Stimulated activated CD4-positive, alpha-beta T cell treated with anti-CD3 and anti-CD28 coated beads, Interleukin-2, amount 100 ng/mL, for 48 hours (primary cell): ENCODE results near the gene PIP5K1C.

Experiments
- DNase-seq, 2 donors: peaks; one replicate each; pipeline ENCODE4 v3.0.0-alpha.2; 2020

The PIP5K1C gene

DNA sequence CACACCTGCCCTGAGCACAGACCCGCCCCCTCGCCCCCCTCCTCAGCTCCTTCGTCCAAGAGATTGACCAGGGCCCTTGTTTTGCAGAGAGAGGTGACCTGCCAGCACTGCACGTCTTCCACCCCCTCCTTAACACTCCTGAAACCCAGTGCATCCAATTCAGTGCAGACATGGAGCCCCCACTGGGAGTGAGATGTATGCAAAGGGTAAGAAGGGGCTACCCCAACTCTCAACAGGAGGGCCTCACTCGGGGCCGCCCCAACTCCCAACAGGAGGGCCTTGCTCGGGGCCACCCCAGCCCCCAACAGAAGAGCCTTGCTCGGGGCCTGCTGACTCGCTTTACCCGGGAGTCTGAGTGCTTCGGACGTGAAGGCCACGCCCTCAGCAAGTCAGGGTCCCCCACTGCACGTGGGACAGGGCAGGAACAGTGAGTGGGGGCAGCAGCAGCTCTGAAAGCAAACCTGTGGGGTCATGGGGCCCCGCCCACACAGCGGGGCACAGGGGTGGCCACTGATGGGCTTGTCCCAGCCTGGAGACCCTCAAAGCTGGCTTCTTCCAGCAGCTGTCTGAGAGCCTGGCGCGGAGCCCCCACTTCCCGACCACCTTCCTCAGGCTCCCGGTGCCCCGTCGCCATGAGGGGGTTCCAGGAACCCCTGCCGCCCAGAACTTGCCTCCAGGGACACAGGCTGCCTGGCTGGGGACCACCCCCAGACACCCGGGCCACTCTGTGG, 79.3 kb downstream of the PIP5K1C start:
- DNase-seq = no peak

DNA sequence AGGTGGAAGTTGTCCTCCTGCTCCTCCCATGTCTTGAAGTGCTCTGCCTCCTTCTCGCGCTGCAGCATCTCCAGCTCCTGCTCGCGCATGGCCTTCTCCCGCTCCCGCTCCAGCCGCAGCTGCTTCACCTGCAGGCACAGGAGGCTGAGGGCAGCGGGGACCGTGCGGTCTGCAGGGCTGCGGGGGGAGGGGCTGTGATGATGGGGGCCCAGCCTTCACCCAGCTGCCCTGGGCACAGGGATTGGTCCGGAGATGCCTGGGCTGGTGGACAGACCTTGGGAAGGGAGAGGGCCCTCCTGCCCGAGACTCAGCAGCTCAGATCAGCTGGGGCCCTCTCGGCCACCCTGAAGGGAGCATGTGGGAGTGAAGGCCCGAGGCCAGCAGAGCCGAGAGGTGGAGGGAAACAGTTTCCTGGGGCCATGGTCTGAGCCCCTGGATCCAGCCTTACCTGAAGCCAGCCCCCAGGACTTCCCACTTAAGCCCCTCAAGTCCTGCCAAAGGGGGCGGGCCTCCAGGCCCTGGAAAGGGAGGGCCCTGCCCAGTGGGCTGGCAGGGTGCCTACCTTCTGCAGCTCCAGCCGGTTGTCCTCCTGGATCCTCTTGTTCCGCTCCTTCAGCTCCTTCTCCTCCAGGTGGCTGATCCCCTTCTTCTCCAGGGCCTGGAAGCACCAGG, 80.0 kb downstream of the PIP5K1C start:
- no peak for DNase-seq

DNA sequence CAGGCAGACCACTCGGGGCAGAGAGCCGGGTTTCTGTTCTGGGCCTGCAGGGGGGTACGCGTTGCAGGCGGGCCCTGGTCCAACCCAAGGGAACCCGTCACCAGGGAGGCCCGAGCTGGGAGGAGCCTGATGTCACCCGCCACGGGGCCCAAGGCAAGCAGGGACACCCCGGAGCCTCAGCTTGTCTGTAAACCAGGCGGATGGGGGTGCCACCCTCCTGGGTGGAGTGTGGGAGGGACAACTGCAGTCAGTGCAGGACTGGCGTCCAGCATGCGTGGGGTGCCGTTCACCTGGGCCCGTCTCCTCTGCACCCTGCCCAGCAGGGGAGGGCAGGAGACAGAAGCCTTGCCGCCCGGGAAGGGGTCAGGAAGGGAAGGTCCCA, 80.6 kb downstream of the PIP5K1C start:
- DNase-seq = no peak

DNA sequence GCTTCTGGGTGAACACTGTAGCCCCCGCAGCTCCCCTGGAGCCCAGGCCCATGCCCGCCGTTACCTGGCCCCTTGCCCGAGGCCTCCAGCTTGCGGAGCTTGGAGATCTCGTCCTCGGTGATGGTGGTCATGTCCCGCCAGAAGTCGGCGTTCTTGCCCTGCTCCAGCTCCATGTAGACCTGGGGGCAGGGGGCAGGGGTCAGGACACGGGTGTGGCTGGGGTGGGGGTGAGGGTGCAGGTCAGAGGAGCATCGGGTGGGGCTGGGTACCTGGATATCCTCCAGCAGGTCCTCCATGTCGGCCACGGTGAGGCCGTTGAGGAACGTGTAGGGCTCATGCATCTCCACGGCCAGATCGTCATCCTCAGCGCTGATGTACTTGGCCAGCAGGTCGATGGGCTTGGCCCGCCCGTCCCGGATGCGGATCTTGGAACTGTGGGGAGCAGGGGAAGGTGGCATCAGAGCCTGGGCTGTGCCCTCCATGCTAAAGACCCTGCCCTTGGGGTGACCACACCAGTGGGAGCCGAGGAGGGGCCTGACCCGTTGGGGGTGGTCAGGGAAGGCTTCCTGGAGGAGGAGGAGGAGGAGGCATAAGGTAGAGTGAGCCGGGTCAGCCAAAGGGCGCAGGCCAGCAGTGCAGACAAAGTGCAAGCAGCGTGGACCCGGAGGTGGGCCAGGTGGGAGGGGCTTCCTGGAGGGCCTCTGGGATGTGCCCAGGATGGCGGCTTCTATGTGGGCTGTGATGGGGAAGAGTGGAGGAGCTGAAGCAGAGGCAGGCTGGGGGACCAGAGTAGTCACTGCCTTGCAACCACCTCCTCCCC, 81.2 kb downstream of the PIP5K1C start:
- no peak for DNase-seq

DNA sequence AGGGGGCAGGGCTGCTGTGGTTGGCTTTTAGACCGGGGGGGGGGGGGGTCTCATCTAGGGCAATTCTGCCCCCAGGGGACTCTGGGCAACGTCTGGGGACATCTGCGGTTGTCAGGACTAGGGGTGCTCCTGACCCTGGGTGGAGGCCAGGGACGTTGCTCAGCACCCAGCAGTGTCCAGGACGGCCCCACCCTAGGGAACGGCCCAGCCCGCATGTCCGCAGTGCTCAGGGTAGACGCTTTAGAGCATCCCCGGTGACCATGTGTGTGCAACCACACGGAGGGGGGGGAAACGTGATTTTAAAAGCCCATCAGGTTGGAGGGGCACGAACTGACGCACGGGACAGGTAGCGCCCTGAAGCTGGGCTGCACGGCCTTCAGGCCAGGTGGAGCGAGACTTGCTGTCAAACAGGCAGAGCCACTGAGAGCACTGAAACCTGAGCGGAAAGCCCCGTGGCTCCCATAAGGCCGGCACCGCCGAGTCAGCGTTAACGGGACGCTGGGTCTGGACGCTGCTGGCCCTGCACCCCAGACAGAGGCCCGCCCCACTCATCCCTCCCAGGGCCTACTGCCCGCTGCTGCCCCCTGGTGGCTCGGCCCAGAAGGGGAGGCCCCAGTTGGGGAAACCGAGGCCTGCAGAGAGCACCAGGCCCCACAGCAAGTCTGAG, 82.0 kb downstream of the PIP5K1C start:
- peak; percentile 55 to 63 for DNase-seq

DNA sequence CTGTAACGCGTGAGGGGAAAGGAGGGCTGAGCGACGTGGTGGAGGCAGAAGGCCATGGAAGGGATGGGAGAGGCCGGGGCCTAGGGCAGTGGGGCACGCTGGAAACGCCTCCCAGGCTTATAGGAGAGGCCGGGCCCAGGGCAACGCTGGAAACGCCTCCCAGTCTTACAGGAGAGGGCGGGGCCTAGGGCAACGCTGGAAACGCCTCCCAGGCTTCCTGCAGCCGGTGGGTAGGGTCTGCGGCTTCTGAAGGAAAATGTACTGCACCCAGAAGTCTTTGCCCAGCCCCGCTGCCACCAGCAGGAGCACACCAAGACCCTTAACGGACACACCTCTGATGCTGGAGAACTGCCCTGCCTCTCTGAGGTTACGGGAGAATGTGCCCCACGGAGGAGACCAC, 82.8 kb downstream of the PIP5K1C start:
- DNase-seq = no peak

DNA sequence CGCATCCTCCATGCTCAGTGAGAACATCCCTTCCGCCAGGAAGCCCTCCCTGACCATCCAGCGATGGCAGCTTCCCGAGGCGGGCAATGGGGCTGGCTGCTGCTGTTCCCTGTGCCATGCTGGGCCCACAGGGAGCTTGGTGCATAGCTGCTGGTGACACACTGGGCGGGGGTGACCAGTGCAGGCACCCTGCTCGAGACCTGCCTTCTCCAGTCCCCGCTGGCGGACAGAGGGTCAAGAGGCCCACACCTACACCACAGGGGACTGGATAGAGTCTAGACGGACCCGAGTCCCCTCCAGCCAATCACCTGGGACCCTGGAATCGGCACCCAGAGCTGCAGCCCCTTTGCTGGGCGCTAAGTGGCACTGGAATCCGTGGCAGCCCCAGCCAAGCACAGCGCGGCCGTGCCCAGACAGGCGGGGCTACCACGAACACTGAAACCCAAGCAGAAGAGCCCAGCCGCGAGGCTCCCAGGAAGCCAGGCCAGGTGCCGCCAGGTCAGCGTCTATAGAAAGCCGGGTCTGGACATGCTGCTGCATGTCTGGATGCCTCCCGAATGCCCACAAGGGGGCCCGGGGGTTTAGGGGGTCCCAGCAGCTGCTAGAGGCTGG, 84.6 kb downstream of the PIP5K1C start:
- no peak for DNase-seq

DNA sequence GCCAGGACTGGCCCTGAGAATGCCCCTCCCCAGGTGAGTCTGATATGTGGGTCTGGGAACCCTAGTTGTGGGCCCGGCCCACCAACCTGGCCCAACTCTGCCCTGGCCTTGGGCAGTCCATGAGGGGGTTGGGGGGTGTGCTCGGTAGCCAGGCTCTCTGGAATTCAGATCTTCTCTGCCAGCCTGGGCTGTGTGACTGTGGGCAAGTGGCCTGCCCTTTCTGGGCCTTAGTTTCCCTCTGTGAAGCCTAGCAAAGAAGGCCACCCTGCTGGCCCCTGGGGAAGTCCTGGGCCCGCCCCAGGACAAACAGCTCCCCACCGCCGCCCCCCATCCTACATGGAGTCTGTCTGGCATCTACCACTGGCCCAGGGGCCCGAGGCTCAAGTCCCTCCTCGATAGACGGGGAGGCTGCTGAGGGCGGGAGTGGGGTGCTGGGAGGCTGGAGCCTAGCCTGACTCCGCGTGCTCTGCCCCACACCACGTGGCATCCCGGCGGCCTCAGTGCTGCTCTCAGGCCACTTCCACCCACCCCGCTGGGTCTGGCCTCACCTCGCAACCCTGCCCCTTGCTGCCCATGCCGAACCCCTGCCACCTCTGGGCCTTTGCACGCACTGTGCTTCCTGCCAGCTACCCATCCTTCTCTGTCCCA, 85.3 kb downstream of the PIP5K1C start:
- no peak for DNase-seq

DNA sequence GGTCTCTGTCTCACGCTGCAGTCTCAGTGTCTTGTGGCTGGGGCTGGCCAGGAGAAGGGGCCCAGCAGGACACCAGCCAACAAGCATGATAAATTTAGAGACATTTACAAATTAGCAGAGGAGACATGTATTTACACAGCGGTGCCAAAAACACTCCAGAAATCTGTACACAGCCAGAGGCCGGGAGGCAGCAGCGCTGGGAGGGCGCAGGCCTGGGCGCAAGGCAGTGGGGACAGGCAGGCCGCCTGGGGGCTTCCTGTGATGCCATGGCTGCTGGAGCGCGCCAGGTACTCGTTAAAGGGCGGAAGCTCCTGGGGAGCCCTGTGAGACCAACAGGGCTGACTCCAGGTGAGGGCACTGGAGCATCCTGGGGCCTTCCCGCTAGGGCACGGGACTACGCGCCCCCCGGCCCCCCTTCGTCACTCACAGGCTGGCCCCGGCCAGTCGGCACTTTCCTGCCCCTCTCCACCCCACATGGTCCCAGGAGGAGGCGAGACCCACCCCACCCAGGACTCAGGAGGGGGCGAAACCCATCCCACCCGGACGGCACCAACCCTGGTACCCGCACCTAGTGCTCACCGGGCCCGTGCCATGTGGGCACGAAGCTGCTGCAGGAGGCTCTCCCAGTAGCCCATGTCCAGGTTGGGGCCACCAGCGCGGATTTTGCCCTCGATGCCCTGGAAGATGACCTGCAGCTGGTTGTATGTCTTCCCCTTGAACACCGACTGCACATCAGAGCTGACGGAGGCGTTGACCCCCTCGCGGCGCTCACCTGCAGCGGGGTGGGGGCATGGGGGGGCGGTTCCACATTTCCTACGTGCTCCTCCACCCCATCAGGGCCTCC, 86.2 kb downstream of the PIP5K1C start:
- DNase-seq = no peak

DNA sequence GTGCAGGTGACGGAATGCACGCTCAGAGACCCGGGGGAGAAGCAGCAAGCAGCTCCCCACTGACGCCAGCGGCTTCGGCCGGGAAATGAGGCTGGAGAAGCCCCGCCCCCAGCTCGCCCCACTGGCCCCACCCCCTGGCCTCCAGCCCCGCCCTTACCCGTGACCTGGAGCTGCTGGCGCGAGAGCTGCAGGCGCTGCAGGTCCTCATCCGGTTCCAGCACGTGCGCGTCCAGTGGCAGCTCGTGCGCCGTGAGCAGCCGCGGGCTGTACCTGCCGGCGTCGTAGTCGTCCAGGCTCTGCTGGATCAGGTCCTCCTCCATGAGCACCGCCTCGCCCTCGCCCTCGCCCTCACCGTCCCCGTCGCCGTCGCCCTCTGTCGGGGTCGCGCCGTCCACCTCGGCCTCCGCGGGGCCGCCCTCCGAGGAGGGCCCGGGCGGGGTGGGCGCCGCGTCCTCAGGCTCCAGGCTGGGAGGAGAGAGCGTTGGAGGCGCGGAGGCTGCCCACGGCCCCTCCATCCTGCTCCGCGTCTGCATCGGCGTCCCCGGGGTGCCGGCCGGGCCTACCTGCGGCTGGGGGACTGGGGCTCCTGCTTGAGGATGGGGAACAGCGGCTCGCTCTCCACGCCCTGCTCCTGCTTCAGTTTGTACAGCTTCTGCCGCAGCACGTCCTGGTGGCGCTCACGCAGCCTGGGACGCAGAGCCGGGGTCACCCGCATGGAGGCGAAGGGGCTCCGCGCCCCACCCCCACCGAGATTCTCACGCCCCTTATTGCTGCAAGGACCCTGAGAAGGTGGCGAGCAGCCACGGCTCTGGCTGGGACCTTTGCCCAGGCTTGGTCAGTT, 87.1 kb downstream of the PIP5K1C start:
- no peak for DNase-seq

DNA sequence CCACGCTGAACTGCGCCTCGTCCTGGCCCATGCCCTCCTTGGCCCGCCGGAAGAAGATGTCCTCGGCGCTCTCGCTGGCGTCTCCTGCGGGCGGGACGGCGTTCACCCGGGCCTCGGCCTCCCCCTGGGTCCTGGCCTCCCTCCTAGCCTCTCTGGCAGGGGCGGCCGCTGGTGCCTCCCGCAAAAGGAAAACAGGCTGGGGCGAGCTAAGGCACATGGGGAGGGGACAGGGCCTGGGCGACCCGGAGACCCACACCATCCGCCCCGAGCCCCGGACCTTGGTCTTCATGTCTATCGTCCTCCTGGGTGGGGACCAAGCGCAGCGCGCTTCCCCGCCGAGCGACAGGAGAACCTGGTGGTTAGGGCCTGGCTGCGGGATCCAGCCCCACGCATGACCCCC, 87.9 kb downstream of the PIP5K1C start:
- DNase-seq = no peak

DNA sequence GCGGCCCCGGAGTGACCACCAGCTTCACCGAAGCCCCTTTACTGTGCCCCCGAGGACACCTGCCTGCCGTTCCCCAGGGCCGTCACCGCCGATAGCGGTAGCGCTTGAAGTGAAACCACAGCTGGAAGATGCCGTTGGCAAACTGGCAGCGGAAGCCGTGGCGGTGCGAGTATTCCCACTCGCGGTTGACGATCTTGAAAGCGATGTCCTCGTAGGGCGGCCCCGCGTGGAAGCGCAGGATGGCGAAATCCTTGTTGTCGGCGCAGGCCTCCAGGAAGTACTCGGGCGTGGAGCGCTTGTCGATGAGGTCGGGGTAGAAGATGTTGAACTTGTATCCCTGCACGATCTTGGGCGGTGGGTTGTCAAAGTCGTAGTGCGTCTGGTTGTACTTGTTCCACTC, 88.4 kb downstream of the PIP5K1C start:
- no peak for DNase-seq

DNA sequence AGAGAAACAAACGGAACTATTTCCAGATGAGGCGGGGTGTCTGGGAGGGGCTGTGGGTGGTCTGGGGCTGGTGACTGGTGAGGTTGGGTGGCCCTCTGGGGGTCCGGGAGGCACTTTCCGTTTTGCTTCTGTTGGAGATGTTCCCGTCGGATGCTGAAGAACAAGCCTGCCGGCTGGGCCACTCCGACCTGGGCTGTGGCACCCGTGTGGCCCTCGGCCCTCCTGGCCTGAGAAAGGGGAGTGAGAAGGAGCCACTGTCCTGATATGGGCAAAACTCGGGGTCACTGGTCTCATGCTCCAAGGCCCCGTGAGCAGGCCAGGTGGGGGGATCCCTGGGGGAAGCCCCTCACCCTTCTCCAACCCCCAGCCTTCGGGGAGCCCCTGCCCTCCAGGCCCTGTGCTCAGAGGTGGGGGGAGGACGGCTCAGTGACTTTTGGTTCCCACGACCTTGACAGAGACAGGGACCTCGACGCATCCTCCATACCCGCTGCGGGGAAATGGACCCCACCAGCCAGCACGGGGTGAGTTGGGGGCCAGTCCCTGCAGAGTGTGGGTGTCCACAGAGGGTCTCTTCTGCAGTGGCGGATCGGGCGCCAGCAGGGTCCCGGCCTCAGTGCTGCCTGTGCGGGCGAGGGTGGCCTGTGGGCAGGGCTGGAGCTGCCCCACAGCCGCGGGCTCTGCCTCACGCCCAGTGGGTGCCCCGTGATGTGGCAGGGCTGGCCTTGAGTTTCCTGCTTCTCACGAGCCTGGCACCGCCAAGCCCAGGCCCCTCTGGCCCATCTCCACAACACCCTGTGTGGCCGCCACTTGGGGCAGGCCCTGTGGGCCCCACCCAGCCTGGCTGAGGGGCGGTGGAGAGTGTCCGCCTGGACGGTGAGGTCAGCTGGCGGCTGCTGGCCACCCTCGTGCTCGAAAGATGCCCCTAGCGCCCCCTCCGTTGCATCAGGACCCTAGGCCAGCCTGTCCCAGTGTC, 89.2 kb downstream of the PIP5K1C start:
- DNase-seq = no peak

DNA sequence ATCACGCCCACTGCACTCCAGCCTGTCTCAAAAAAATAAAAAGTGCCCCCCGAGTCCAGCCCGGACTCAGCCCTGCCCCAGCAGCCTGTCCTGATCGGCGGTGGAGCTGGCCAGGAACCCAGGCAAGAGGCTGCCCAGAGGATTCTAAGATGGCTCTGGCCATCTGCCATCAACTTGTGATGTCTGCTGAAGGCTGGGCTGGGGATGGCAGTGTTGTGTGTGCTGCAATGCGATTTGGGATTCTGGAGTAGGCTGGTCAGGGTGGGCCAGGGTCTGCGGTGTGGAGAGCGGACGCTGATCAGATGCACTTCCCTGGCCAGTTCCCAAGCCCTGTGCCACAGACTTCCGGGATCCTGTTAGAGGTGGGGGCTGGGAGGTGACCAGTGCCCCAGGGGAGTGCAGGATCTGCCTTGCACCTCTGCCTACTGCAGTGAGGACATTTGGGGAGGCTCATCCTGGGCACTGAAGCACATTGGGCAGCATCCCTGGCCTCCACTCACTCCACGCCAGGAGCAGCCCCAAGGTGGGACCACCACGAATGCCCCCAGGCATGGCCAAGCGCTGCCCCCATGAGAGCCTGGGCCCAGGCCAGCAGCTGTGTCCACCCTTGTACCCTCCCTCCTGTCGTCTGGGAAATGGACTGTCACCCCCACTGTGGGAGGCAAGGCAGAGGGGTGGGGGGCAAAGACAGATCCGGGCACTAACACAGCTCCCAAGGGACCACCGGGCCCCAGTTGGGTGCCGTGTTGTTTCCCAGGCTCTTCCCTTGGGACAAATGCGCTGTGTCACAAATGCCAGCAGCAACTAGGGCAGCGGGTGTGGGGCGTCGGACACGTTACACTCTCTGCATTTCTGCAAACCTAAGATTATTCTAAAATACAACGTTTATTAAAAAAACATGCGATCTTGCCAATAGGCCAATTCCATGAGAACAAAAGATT, 90.2 kb downstream of the PIP5K1C start:
- no peak for DNase-seq

DNA sequence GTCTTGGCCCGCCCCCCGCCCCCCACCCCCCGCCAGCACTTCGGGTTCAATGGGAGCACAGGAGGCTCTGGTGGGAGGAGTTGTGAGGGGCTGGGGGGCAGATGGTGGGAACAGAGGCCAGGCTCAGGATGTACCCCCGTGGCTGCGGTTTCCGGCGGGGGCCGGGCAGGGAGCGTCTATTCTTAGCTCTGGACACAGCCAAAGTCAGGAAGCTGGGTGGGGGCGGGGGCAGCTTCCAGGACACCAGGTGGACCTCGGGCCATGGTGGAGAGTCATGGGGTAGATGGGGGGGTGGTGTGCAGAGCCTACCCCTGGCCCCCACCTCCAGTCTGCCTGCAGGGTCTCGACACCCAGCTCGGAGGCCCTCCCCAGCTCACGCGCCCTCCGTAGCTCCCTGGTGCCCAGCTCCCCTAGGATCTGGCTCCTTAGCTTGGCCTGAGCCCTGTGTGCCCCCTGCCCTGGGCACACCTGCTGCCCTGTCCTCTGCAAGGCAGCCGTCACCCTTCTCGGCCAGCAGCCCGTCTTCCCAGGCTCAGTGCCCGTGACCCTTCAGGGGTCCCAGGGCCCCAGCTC, 91.4 kb downstream of the PIP5K1C start:
- DNase-seq = no peak

DNA sequence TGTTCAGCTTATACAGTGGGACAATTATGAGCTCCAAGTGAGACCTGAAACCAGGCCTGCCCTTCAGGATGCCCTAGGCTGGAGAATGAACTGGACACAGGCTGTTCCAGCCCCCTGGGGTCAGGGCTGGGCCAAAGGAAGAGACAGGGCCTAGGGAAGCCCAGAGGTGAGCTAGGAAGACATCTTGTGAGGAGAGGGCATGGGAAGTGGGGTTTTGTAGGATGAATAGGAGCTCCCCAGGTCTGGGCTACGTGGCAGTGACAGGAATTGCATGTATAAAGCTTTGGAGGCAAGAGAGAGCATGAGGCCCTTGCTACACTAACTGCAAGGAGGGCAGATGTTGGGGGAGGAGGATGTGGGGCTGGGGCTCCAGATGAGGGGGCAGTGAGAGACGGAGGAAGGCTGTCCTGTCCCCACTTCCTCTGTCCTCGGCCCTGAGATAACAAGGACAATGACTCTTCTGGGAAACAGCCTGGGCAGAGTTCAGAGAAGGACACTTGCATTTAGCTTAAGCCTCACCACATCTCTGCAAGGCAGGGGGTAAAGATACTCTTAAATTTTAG, 92.1 kb downstream of the PIP5K1C start:
- no peak for DNase-seq
